Measurements from ENCODE around the gene COX5A.
A peak's percentile ranks its signal among the peaks of the same experiment; 100 is the strongest.
"Not testable (repeated sequence)": the region's sequence is repeated elsewhere in the genome, so short reads cannot be mapped to it uniquely, and the experiment has no call there.

The COX5A gene

DNA sequence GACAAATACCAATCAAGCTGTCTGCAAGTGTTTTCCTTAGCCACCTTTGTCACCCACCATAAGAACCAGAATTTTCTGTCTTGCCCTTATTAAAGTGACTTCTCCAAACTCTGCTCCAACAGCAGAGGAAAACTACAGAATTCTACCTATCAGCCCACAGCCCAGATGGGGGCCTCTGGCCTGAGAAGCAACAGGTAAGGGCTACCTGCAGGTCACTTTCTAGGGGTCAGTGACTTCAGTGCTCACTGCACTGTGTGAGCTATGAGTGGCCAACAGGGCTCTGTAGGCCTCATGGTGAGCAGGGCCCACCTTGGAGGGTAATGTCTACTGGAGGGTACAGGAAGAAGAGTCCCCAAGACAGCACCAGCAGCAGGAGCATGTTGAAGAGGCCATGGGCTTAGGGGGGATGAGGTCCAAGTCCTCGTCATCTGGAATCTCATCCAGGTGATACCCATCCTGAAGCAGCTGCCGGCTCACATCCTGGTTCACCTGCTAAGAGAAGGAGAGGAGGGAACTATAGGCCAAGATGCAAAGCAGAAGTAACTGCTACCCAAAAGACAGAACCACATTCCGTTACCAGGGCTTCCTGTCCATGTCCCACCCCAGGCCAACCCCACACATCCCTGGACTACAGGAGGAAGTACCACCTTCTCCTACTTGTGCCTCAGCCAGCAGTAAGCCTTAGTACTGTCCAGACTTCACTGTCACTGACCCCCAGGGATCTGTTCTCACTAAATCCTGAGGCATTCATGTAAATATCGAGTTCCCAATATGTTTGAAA lies 35.4 kb downstream of the COX5A start:
- DNase-seq (ENCODE audit: low read depth in 2 of 3, low spot score in 2 of 3) = no peak

DNA sequence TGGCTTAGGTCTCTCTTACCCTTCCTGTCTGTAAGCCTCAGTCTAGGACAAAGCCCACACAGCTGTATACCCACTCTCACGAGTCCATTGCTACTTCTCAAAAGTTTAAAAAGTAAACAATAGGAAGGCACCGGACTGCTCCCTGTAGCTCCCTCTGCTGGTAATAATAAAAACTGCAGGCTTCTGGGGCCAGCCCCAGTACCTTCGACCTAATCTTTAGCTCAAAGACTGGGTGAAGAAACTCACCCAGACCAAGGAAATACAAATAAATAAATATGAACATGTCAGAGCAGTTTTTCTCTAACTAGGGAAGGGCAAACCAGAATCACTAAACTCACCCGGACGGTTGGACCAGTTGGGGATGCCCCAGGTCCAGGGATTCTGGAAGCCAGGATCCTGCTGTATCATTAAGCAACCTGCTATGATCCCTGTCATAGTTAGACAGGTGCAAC lies 36.2 kb downstream of the COX5A start:
- DNase-seq (ENCODE audit: low read depth in 2 of 3, low spot score in 2 of 3) = peak in 2 of 3 experiments; percentile 23 to 42

DNA sequence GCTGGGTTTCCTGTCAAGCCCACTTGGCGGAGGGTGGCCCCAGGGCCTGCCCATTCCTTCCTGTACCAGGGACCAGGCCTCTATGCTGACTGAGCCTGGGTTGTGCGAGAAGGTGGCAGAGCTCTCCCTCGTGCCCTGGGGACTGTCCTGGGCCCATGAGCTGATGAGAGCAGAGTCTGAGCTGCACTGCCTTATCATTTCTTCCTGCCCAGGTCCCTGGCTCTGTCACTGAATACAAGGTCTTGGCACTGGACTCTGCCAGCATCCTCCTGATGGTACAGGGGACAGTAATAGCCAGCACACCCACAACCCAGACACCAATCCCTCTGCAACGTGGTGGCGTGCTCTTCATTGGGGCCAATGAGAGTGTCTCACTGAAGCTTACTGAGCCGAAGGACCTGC lies 40.6 kb downstream of the COX5A start:
- DNase-seq (ENCODE audit: low read depth in 2 of 3, low spot score in 2 of 3) = no peak

GRCh38 chr15:74896316-74896715 lies 41.6 kb downstream of the COX5A start:
- no peak for DNase-seq (ENCODE audit: low read depth in 2 of 3, low spot score in 2 of 3)

DNA sequence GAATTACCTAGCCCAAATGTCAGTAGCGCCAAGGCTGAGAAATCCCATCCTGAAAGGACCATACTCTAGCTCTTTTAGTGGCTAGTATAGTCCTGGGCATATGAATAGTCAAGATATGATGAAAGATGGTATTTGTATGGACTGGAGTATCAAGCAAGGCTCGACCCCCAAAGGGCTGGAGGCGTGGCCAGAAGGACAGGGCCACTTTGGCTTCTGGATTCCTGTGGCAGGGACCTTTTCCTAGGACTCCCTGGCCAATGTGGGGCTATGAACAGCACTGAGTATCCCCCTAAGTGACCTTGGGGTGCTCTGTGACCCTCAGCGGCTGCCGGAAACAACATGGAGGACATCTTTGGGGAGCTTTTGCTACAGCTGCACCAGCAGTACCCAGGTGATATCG lies 42.0 kb downstream of the COX5A start:
- DNase-seq (ENCODE audit: low read depth in 2 of 3, low spot score in 2 of 3) = no peak

- not testable (repeated sequence) for DNase-seq (ENCODE audit: low read depth in 2 of 3, low spot score in 2 of 3)
Observed at GRCh38 chr15:74894383-74894782, 43.5 kb downstream of the COX5A start.

- DNase-seq (ENCODE audit: low read depth in 2 of 3, low spot score in 2 of 3) = no peak
Observed at GRCh38 chr15:74893627-74894026, 44.2 kb downstream of the COX5A start.

DNA sequence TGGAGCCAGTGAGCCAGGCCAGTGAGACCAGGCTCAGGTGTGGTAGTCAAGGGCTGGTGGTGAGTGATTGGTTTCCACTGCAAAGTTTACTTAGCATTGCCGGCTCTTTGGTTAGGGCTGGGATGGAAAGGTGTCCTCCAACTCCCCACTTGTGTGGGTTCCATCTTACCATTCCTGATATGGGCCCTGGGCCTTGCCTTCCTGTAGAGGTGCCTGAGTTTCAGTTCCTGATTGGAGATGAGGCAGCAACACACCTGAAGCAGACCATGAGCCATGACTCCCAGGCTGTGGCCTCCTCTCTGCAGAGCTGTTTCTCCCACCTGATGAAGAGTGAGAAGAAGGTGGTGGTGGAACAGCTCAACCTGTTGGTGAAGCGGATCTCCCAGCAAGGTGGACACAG lies 44.9 kb downstream of the COX5A start:
- DNase-seq (ENCODE audit: low read depth in 2 of 3, low spot score in 2 of 3) = no peak

DNA sequence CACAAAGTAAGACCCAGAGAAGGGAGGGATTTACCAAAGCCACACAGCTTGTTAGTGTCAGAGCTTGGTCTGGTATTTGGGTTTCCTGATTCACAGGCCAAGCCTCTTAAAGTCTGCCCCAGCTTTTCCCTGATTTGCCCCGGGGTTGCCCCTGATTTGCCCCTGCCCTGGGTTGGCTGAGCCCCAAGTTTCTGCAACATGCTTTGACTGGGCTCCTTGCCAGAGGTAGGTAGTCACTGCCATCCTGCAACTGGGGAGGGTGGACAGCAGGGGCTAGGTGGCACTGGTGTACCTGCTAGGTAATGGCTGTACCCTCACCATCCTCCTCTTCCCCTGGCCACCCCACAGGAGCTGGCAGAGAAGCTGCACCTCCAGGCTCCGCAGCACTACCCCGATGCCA lies 45.6 kb downstream of the COX5A start:
- no peak for DNase-seq (ENCODE audit: low read depth in 2 of 3, low spot score in 2 of 3)

GRCh38 chr15:74891469-74891868 lies 46.4 kb downstream of the COX5A start:
- no peak for DNase-seq (ENCODE audit: low read depth in 2 of 3, low spot score in 2 of 3)

DNA sequence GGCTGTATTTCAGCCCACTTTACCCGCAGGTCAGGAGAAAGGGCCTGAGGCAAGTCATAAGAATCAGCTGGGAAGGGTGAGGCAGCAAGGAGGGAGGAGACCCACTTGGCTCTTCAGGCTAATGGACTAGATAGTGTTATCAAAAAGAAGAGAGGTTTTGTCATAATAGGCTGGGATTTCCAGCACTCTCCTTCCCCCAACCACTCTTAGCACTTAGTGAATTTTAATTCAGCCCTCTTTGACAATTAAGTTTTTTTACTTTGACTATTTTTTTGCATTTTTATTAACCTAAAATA lies 47.3 kb downstream of the COX5A start:
- DNase-seq (ENCODE audit: low read depth in 2 of 3, low spot score in 2 of 3) = no peak

- DNase-seq (ENCODE audit: low read depth in 2 of 3, low spot score in 2 of 3) = peak; percentile 75 to 77 (median 76)
Observed at GRCh38 chr15:74889883-74890664, 47.8 kb downstream of the COX5A start, which contains the start of gene MPI. TSS of gene MPI (plus strand) at chr15:74890042. CDS start at chr15:74890074, 32 bp downstream.

DNA sequence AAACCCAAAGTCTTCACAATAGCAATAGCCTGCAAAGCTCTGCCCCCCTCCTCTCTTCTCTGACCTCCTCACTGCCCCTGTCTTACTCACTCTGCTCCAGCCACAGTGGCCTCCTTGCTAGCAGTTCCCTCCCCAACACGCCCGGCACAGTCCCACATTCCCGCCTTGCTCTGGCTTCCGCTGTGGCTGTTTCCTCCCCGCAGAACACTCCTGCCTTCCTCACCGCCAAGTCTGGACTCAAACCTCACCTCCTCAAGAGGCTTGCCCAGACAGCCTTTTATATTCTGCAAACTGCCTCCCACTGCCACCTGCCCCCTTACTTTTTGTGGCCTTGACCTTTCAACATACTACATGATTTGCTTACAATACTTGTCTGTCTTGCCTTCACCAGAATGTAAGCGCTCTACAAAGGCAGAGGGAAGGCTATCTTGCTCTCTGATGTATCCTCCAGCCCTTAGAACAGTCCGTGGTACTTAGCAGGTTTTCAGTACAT lies 48.4 kb downstream of the COX5A start:
- DNase-seq (ENCODE audit: low read depth in 2 of 3, low spot score in 2 of 3) = no peak

DNA sequence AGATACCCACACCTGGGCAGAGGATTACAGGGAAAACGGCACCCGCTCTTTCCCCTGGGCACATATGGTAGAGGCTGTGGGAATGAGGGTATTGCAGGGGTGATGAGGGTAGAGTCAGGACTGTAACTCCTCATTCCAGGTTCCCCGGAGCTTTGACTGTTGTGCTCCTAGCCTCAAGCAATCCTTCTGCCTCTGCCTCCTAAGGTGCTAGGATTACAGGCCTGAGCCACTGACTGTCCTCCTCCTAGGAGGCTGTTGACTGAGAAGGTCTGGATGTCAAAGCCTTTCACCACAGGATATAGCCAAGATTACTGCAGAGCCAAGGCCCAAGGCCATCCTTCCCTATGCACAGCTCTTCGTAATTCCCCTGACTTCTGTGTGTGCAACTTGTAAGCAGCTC lies 49.2 kb downstream of the COX5A start:
- DNase-seq (ENCODE audit: low read depth in 2 of 3, low spot score in 2 of 3) = no peak

DNA sequence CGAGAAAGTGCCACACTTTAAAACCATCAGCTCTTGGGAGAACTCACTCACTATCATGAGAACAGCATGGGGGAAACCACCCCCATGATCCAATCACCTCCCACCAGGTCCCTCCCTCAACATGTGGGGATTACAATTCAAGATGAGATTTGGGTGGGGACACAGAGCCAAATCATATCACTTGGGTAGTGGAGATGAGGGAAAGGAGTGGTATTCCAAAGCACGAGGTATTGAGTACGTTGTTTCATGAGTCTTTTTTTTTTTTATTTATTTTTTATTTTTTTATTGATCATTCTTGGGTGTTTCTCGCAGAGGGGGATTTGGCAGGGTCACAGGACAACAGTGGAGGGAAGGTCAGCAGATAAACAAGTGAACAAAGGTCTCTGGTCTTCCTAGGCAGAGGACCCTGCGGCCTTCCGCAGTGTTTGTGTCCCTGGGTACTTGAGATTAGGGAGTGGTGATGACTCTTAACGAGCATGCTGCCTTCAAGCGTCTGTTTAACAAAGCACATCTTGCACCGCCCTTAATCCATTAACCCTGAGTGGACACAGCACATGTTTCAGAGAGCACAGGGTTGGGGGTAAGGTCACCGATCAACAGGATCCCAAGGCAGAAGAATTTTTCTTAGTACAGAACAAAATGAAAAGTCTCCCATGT lies 50.2 kb downstream of the COX5A start:
- not testable (repeated sequence) for DNase-seq (ENCODE audit: low read depth in 2 of 3, low spot score in 2 of 3)

DNA sequence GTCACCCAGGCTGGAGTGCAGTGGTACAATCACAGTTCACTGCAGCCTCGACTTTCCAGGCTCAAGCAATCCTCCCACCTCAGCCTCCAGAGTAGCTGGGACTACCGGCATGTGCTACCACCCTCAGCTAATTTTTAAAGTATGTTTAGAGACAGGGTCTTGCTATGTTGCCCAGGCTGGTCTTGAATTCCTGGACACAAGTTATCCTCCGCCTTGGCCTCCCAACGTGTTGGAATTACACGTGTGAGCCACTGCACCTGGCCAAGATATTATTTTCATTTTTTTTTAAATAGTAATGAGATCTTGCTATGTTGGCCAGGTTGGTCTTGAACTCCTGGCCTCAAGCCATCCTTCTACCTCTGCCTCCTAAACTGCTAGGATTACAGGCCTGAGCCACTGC lies 52.4 kb downstream of the COX5A start:
- DNase-seq (ENCODE audit: low read depth in 2 of 3, low spot score in 2 of 3) = no peak

GRCh38 chr15:74884428-74885223 lies 53.2 kb downstream of the COX5A start:
- no peak for DNase-seq (ENCODE audit: low read depth in 2 of 3, low spot score in 2 of 3)

DNA sequence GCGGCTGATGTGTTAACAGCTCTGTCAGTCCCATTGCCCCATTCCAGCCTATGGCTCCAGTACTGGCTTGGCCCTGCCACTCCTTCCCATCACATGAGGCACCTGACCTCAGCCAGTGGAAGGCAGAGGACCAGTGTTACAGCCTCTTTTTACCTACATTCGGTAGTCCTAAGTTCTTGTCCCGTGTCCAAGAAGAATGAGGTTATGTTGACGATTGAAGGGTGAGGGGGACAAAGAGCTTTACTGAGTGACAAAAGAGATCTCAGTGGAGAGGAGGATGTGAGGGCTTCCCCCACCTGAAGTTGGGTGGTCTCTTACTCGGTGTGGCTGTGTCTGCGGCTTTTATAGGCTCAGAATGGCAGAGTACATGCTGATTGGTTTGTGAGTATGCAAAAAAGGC lies 55.3 kb downstream of the COX5A start:
- no peak for DNase-seq (ENCODE audit: low read depth in 2 of 3, low spot score in 2 of 3)

DNA sequence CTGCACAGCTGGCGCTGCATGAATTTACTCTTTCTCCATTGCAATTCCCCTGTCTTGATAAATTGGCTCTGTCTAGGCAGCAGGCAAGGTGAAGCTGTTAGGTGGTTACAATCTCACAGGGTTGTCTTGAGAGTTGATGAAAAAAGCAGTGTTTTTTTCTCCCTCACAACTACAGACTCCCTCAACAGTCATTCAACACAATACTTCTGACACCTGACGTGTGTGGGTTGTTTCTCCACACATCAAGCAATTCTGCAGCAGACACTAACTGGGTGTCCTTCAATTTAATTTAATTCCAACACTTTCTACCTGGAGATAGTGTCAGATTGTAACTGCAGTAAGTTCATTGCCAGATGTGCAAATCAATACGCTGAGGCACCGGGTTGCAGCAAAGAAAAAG lies 59.6 kb downstream of the COX5A start:
- no peak for DNase-seq (ENCODE audit: low read depth in 2 of 3, low spot score in 2 of 3)

GRCh38 chr15:74873756-74874424 lies 64.0 kb downstream of the COX5A start:
- no peak for DNase-seq (ENCODE audit: low read depth in 2 of 3, low spot score in 2 of 3)

Data from activated CD8-positive, alpha-beta memory T cell treated with anti-CD3 and anti-CD28 coated beads for 48 hours (primary cell).